Measurements from ENCODE around the gene MISP3. TPM values are rescaled to one million over a fixed set of nuclear protein-coding genes. Genes with fewer than 3 reads are reported as not detected.

Gene MISP3
- total RNA-seq, 4 donors from 2014 or later, result 10.5 to 18.5 (median 15.9) TPM

DNA sequence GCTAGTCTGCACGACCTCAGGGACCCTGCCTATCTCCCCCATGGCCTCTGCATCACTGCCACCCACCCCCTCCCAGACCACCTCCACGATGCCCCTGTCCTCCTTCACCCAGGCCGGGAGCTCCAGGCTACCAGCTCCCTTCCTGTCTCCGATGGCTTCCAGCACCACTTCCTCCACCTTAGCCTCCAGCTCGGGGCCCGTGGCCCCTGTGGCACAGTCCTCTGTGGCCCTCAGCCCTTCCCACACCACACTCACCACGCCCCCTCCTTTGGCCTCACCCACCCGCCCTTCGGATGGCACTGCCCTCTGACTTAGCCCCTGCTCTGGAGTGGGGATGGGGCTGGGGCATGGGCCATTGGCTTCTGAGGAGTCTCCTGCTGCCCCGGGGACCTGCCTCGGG is 17.9 kb upstream of the MISP3 start:
- Histone ChIP-seq H3K27ac (no peak overlapping the region), H3K9me3 (no peaks in the 10 kb centered on the region), H3K4me1 (peaks cover 15% of the 10 kb centered on the region), H3K36me3 (no peaks in the 10 kb centered on the region), H3K4me3 (no peak overlapping the region), H3K27me3 (peaks cover 16% of the 10 kb centered on the region)
- 69% methylated on average over 11 of the region's 11 CpGs for WGBS
- TF ChIP-seq, protein P1, sequence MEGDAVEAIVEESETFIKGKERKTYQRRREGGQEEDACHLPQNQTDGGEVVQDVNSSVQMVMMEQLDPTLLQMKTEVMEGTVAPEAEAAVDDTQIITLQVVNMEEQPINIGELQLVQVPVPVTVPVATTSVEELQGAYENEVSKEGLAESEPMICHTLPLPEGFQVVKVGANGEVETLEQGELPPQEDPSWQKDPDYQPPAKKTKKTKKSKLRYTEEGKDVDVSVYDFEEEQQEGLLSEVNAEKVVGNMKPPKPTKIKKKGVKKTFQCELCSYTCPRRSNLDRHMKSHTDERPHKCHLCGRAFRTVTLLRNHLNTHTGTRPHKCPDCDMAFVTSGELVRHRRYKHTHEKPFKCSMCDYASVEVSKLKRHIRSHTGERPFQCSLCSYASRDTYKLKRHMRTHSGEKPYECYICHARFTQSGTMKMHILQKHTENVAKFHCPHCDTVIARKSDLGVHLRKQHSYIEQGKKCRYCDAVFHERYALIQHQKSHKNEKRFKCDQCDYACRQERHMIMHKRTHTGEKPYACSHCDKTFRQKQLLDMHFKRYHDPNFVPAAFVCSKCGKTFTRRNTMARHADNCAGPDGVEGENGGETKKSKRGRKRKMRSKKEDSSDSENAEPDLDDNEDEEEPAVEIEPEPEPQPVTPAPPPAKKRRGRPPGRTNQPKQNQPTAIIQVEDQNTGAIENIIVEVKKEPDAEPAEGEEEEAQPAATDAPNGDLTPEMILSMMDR (IDR thresholded peaks at IDR 0.05), result no peak
- no peak for TF ChIP-seq POLR2A (IDR thresholded peaks at IDR 0.05)
- TF ChIP-seq EP300 (IDR thresholded peaks at IDR 0.05), result no peak
- no peak for TF ChIP-seq POLR2AphosphoS5 (IDR thresholded peaks at IDR 0.05)
- DNase-seq (ENCODE audit: low spot score in 2 of 2), result no peak

DNA sequence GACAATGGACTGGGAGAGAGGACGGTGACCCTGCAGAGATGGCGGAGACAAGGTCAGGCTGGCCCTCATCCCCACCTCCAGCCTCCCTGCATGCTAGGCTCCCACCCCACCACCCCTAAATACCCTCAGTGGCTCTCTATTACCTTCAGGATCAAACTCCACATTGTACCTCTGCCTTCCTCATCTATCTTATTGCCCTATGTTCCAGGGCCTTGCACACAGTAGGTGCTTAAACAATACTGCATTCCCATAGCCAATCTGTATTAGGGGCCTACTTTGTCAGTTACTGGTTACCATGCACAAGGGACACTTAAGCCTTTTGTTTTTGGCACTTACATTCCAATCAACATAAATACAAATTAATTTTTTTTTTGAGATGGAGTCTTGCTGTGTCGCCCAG is 17.2 kb upstream of the MISP3 start:
- no peak for DNase-seq (ENCODE audit: low spot score in 2 of 2)
- H3K36me3 ChIP-seq, result no peaks in the 10 kb centered on the region
- H3K27me3 ChIP-seq, result peaks cover 23% of the 10 kb centered on the region
- H3K9me3 ChIP-seq, result no peaks in the 10 kb centered on the region
- H3K4me1 ChIP-seq, result peaks cover 15% of the 10 kb centered on the region
- no peak overlapping the region for H3K4me3 ChIP-seq
- H3K27ac ChIP-seq, result no peak overlapping the region
- 78% methylated on average over 3 of the region's 3 CpGs for WGBS
- TF ChIP-seq EP300 (IDR thresholded peaks at IDR 0.05), result no peak
- TF ChIP-seq POLR2A (IDR thresholded peaks at IDR 0.05), result no peak
- no peak for TF ChIP-seq POLR2AphosphoS5 (IDR thresholded peaks at IDR 0.05)
- TF ChIP-seq, protein P1 (IDR thresholded peaks at IDR 0.05), result no peak

DNA sequence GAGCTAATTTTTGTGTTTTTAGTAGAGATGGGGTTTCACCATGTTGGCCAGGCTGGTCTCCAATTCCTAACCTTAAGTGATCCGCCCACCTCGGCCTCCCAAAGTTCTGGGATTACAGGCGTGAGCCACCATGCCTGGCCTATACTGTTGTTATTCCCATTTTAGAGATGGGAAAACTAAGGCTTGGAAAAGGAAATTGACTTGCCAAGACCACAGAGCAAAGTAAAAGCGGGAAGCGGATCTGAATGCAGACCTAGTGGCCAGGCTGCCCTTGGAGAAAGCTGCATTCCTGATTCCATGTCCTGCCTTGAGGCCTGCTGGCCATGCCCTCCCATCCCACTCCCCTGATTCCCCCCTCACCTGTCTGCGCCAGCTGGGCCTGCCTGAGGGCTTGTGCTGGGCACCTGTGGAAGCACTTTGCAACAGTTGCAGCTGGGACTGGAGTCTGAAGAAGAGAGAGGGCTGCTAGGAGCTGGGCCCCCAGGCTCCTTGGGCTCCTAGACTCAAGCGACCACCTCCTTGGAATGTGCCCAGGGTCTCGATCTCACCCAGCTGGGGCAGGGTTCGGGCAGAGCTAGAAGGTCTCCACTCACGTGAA is 16.4 kb upstream of the MISP3 start:
- 96% methylated on average over 6 of the region's 10 CpGs for WGBS
- no peak for DNase-seq (ENCODE audit: low spot score in 2 of 2)
- Histone ChIP-seq H3K4me3 (no peak overlapping the region), H3K27me3 (peaks cover 31% of the 10 kb centered on the region), H3K36me3 (no peaks in the 10 kb centered on the region), H3K4me1 (peaks cover 15% of the 10 kb centered on the region), H3K9me3 (no peaks in the 10 kb centered on the region), H3K27ac (no peak overlapping the region)
- TF ChIP-seq, protein P1 (IDR thresholded peaks at IDR 0.05), result no peak
- no peak for TF ChIP-seq POLR2A (IDR thresholded peaks at IDR 0.05)
- no peak for TF ChIP-seq POLR2AphosphoS5 (IDR thresholded peaks at IDR 0.05)
- TF ChIP-seq EP300 (IDR thresholded peaks at IDR 0.05), result no peak

DNA sequence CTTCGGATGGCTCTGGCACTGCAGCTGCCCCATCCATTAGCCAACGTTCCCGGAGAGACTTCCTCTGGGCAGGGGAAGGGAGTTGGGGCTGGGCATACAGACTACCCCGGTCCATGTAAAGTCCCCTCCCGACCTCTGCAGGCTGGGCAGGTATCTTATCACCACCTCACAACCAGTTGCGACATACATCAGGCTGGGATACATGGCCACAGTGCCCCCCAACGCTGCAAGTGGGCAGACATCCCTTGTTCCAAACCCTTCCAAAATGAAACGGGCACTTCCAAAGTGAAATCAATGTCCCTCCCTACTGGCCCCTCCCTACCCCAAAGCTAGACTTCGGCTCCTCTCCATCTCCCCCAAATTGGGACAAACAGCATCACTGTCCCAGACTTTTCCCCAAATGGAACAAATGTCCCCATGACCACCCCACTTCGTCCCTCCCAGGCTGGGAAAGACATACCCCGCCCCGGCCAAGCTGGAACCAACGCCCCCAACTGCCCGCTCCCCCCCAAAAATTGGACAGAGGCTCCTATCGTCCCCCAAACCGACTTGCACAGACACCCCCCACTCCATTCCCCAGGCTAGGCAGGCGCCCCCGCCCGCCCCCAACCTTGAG is 15.7 kb upstream of the MISP3 start:
- Histone ChIP-seq H3K27me3 (peaks cover 37% of the 10 kb centered on the region), H3K9me3 (no peaks in the 10 kb centered on the region), H3K4me3 (peak overlapping the region; percentile 45), H3K27ac (no peak overlapping the region), H3K36me3 (no peaks in the 10 kb centered on the region), H3K4me1 (peaks cover 15% of the 10 kb centered on the region)
- DNase-seq (ENCODE audit: low spot score in 2 of 2), result no peak
- TF ChIP-seq EP300 (IDR thresholded peaks at IDR 0.05) (no peak), POLR2AphosphoS5 (IDR thresholded peaks at IDR 0.05) (no peak), POLR2A (IDR thresholded peaks at IDR 0.05) (no peak)
- TF ChIP-seq, protein P1 (IDR thresholded peaks at IDR 0.05), result no peak
- WGBS, result 25% methylated on average over 6 of the region's 19 CpGs

DNA sequence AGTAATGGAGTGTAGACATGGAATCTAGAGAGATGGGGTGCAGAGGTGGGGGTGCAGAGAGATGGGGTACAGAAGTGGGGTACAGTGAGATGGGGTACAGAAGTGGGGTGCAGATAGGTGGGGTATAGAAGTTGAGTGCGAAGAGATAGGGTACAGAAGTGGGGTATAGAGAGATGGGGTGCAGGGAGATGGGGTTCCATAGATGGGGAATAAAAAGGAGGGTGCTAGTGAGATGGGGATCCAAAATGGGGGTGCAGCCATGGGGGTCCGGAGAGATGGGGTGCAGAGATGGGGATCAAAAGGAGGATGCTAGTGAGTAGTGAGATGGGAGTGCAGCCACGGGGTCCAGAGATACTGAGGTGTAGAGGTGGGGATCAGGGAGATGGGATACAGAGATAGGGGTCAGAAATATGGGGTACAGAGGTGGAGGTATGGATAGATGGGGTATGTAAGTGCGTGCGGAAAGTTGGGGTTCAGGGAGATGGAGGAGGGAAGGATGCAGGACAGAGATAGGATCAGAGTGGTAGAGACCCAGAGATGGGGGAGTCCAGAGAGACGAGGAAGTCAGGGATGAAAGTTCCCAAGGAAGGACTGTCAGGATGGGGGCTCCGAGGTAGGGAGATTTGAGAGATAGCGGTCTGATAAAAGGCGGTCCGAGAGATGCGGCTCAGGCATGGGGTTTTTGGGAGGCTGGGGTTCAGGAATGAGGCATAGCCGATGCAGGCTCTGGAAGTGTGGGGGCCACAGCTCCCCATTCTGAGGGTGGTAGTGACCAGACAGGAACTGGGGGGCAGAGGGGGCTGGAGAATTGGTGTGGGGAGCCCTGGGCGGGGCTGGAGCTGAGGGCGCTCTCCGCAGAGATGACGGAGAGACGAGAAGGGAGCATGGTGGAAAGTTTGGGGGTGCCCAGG is 14.1 kb upstream of the MISP3 start:
- Histone ChIP-seq H3K27ac (no peak overlapping the region), H3K4me1 (peaks cover 15% of the 10 kb centered on the region), H3K9me3 (no peaks in the 10 kb centered on the region), H3K27me3 (peaks cover 42% of the 10 kb centered on the region), H3K4me3 (no peak overlapping the region), H3K36me3 (no peaks in the 10 kb centered on the region)
- no peak for DNase-seq (ENCODE audit: low spot score in 2 of 2)
- TF ChIP-seq EP300 (IDR thresholded peaks at IDR 0.05), result no peak
- TF ChIP-seq POLR2AphosphoS5 (IDR thresholded peaks at IDR 0.05), result no peak
- TF ChIP-seq, protein P1 (IDR thresholded peaks at IDR 0.05), result no peak
- 18% methylated on average over 17 of the region's 17 CpGs for WGBS

Data from suprapubic skin (tissue), 4 donors.